Tibial nerve (tissue), 4 donors: Measurements from ENCODE around the gene NREP. TPM values are rescaled to one million over a fixed set of nuclear protein-coding genes. Genes with fewer than 3 reads are reported as not detected.

Experiments
- DNase-seq, 2 donors: peaks; one replicate each; pipeline ENCODE4 v3.0.0-alpha.2; 2019; ENCODE audit warnings: low spot score in 2 of 2
- H3K27ac ChIP-seq, 4 donors: fragments of 200-600 bp; sonication (generic) in 3 of 4; one replicate each; pipeline ENCODE4 v1.5.1; 2017 to 2019; ENCODE audit warnings: mild to moderate bottlenecking in 1 of 4
- H3K27me3 ChIP-seq, 2 donors: fragments of 200-600 bp; sonication (generic) in 1 of 2; one replicate each; pipeline versions ENCODE4 v1.5.1 to v1.6.0; 2017 to 2019
- H3K36me3 ChIP-seq, 3 donors: fragments of 200-600 bp; sonication (generic); one replicate each; pipeline ENCODE4 v1.5.1; 2018 to 2019
- H3K4me1 ChIP-seq, 4 donors: fragments of 200-600 bp; sonication (generic) in 3 of 4; one replicate each; pipeline ENCODE4 v1.5.1; 2017 to 2019
- H3K4me3 ChIP-seq, 4 donors: fragments of 200-600 bp; sonication (generic) in 3 of 4; one replicate each; pipeline ENCODE4 v1.5.1; 2017 to 2019; ENCODE audit warnings: mild to moderate bottlenecking in 1 of 4, moderate library complexity in 1 of 4
- H3K9me3 ChIP-seq, 4 donors: fragments of 200-600 bp; sonication (generic) in 3 of 4; one replicate each; pipeline ENCODE4 v1.5.1; 2017 to 2019
- EP300 ChIP-seq, 2 donors: sonication (generic); formaldehyde crosslinking; IDR thresholded peaks; one replicate each; pipeline ENCODE4 v1.6.1; 2017; ENCODE audit warnings: antibody characterized with exemption in 2 of 2, mild to moderate bottlenecking in 1 of 2
- POLR2A ChIP-seq, 2 donors: fragments of 450-650 bp; IDR thresholded peaks; one replicate each; pipeline ENCODE4 v1.6.1; 2017; ENCODE audit warnings: antibody characterized with exemption in 2 of 2, mild to moderate bottlenecking in 2 of 2, moderate library complexity in 2 of 2
- WGBS, 2 donors: methylation state at CpG; one replicate each; pipeline ENCODE4 v1.1.5; 2018; 5-methylcytosine and 5-hydroxymethylcytosine counted together
- total RNA-seq, 4 donors: library from RNA; depleted of rRNA; stranded (reverse); fragments of >200 nt; gene quantifications; one replicate each; pipeline ENCODE4 v1.1.0, GENCODE V29; 2016
- TF ChIP-seq, protein P1 (sequence below), 5 experiments: fragments of 200-600 bp in 3 of 5; fragments of 450-650 bp in 2 of 5; sonication (generic) in 3 of 5; IDR thresholded peaks; one replicate each; pipeline ENCODE4 v1.5.1; 2016 to 2019; ENCODE audit warnings: antibody characterized with exemption in 5 of 5, mild to moderate bottlenecking in 3 of 5, moderate library complexity in 2 of 5

NREP gene
- total RNA-seq, 4 donors from 2014 or later: 3.3 to 18.0 (median 11.3) TPM

DNA sequence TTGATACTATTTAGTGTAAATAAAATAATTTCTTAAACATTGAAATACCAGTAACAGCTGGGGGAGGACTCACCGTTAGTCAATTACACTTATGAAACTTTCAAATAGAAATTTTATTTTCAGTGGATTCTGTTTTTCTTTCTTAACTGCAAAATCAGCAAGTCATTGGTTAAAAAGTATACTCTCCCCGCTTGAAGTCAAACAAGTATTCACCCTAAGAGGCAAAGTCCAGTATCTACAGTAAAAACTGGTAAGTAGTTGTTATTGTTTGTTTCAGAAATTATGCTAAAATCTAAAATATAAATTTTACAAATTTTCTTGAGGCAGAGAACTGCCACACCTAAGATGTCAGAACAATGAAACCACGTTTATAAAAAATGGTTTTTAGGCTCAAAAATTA lies 22.4 kb downstream of the NREP start:
- no peak overlapping the region for H3K27ac ChIP-seq
- TF ChIP-seq EP300 (IDR thresholded peaks at IDR 0.05) (no peak), POLR2A (IDR thresholded peaks at IDR 0.05) (no peak)
- TF ChIP-seq, protein P1, sequence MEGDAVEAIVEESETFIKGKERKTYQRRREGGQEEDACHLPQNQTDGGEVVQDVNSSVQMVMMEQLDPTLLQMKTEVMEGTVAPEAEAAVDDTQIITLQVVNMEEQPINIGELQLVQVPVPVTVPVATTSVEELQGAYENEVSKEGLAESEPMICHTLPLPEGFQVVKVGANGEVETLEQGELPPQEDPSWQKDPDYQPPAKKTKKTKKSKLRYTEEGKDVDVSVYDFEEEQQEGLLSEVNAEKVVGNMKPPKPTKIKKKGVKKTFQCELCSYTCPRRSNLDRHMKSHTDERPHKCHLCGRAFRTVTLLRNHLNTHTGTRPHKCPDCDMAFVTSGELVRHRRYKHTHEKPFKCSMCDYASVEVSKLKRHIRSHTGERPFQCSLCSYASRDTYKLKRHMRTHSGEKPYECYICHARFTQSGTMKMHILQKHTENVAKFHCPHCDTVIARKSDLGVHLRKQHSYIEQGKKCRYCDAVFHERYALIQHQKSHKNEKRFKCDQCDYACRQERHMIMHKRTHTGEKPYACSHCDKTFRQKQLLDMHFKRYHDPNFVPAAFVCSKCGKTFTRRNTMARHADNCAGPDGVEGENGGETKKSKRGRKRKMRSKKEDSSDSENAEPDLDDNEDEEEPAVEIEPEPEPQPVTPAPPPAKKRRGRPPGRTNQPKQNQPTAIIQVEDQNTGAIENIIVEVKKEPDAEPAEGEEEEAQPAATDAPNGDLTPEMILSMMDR (IDR thresholded peaks at IDR 0.05): no peak
- 64 to 69% methylated on average over 3 of the region's 3 CpGs for WGBS, 2 donors

DNA sequence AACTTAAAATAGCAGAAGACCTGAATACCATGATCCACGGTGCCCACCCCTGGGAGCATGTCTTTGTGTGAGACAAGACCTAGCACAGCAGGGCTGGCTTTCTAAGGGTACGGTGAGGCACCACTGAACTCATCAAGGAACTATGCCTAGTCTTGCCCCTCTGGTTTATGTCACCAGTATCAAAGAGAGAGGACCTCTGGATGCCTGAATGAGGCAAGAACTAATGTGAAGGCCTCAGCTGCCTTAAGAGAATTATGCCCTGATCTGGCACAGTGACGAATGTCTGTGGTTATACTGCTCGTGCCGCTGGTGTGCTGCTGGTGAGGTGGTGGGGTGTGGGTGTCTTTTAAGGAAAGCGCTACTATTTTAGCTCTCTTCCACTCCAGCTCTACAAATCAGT lies 23.0 kb downstream of the NREP start:
- no peaks in the 10 kb centered on the region for H3K27me3 ChIP-seq
- H3K4me3 ChIP-seq: no peak overlapping the region
- peak overlapping the region in 2 of 4 donors; percentile 36 to 43 for H3K27ac ChIP-seq
- TF ChIP-seq, protein P1 (IDR thresholded peaks at IDR 0.05): no peak
- no peak for TF ChIP-seq POLR2A (IDR thresholded peaks at IDR 0.05)
- no peak for TF ChIP-seq EP300 (IDR thresholded peaks at IDR 0.05)
- DNase-seq: no peak
- H3K4me1 ChIP-seq: peaks cover 0 to 34% (median 3%) of the 10 kb centered on the region in 4 donors
- H3K36me3 ChIP-seq: peaks cover 0 to 23% (median 0%) of the 10 kb centered on the region in 3 donors
- H3K9me3 ChIP-seq: no peaks in the 10 kb centered on the region
- 49 to 53% methylated on average over 5 of the region's 6 CpGs for WGBS, 2 donors

More for the DNA sequence above, 22.4 kb downstream of the NREP start:
- Histone ChIP-seq H3K27me3 (no peaks in the 10 kb centered on the region), H3K9me3 (no peaks in the 10 kb centered on the region), H3K4me3 (no peak overlapping the region), H3K36me3 (peaks cover 0 to 17% (median 0%) of the 10 kb centered on the region in 3 donors), H3K4me1 (peaks cover 0 to 34% (median 3%) of the 10 kb centered on the region in 4 donors)
- no peak for DNase-seq

DNA sequence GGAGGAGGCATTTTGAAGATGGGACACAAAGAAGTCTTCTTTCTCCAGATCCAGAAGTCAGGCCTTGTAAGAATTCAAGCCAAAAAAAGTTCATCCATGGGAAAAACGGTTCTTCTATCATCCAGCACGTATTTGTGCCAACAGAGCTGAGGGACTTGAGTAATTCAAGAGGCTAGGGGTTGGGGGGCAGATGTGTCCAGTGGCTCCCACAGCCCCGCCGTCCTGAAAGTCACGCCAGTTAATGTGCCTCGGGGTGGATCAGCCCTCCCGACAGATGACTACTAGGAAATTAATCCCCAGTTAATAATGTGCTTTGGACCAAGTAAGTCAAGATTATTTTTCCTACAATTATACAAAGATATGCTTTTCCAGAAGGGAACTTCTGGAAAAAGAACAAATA lies 23.4 kb downstream of the NREP start:
- DNase-seq: no peak
- TF ChIP-seq EP300 (IDR thresholded peaks at IDR 0.05): no peak
- TF ChIP-seq POLR2A (IDR thresholded peaks at IDR 0.05): no peak
- TF ChIP-seq, protein P1 (IDR thresholded peaks at IDR 0.05): no peak
- Histone ChIP-seq H3K4me1 (peaks cover 0 to 34% (median 3%) of the 10 kb centered on the region in 4 donors), H3K9me3 (no peaks in the 10 kb centered on the region), H3K4me3 (no peak overlapping the region), H3K36me3 (peaks cover 0 to 27% (median 0%) of the 10 kb centered on the region in 3 donors), H3K27ac (peak overlapping the region in 2 of 4 donors; percentile 36 to 43), H3K27me3 (no peaks in the 10 kb centered on the region)
- 34 to 35% methylated on average over 7 of the region's 7 CpGs for WGBS, 2 donors

DNA sequence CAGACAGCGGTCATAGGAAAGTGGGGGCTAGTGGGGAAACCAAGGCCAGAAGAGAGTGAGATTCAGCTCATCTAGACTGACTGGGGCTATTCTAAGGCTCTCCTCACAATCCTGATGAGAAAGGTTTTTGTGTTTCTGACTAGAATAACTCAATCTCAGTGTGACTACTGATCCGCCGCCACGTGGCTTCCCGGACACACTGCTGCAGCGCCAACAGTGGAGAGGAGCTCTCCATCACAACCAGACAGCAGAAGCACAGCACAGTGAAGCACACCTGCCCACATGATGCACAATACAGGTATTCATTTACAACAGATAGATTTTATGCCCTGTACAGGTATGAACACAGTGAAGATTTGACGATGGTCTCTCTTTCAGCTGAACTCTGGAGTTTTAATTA lies 25.4 kb downstream of the NREP start:
- 96 to 98% methylated on average over 7 of the region's 7 CpGs for WGBS, 2 donors
- Histone ChIP-seq H3K27ac (no peak overlapping the region), H3K9me3 (no peaks in the 10 kb centered on the region), H3K36me3 (peaks cover 0 to 39% (median 0%) of the 10 kb centered on the region in 3 donors), H3K27me3 (no peaks in the 10 kb centered on the region), H3K4me1 (peaks cover 0 to 18% (median 0%) of the 10 kb centered on the region in 4 donors), H3K4me3 (no peak overlapping the region)
- TF ChIP-seq, protein P1 (IDR thresholded peaks at IDR 0.05): no peak
- TF ChIP-seq POLR2A (IDR thresholded peaks at IDR 0.05): no peak
- TF ChIP-seq EP300 (IDR thresholded peaks at IDR 0.05): no peak
- DNase-seq: no peak

DNA sequence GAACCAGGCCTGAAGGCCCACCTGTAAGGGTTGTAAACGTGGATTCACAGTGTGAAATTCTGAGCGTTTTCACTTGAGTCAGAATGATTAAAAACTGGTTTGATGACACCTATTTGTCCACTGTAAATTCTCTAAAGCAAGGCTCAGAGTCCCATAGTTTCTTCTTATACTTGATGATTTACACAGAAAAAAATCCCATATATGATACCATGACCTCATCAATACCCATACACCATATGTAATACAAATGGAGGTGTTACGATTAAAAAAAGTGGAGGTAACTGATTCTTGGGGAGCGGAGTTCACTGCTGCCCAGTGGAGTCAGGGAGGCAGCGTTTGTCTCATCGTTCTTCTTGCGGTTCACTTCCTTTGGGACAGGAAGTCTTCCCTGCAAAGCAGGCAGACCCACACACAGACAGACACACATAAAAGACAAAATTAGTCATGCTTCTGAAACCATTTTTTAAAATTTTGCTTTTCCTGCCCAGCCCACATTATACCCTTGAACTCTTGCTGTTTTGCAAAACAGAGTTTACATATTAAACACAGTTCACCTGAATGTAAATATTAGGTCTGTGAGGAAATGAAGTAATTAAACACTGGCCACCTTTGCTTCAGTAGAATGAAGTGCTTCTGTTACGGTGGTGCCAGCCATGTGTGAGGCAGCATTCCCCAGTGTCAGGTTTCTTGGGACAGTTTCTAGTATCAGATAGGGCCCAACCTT lies 26.2 kb downstream of the NREP start:
- Histone ChIP-seq H3K27me3 (no peaks in the 10 kb centered on the region), H3K27ac (no peak overlapping the region), H3K9me3 (no peaks in the 10 kb centered on the region), H3K36me3 (peaks cover 0 to 39% (median 0%) of the 10 kb centered on the region in 3 donors), H3K4me3 (no peak overlapping the region), H3K4me1 (peaks cover 0 to 18% (median 0%) of the 10 kb centered on the region in 4 donors)
- DNase-seq: no peak
- TF ChIP-seq EP300 (IDR thresholded peaks at IDR 0.05) (no peak), POLR2A (IDR thresholded peaks at IDR 0.05) (no peak)
- TF ChIP-seq, protein P1 (IDR thresholded peaks at IDR 0.05): no peak
- 91 to 95% methylated on average over 8 of the region's 8 CpGs for WGBS, 2 donors
